DOHH2 (cell line): ENCODE results near the gene MOSPD2.
A peak's percentile ranks its signal among the peaks of the same experiment; 100 is the strongest.

Experiments used
- H3F3A ChIP-seq: fragments of 200-600 bp; sonication (generic), shearing (Covaris generic); 2 replicates; pipeline ENCODE4 v1.6.0; 2016; ENCODE audit warnings: antibody characterized with exemption, mild to moderate bottlenecking; ENCODE audit not compliant: control insufficient read depth, insufficient read depth
- H3K27ac ChIP-seq: fragments of 200-600 bp; sonication (generic); 2 replicates; pipeline ENCODE4 v1.5.1; 2014; ENCODE audit warnings: low read depth, mild to moderate bottlenecking, low read length, moderate library complexity
- H3K27me3 ChIP-seq: fragments of 200-600 bp; sonication (generic); 2 replicates; pipeline ENCODE4 v1.6.1; 2014; ENCODE audit warnings: mild to moderate bottlenecking, low read length, mixed read lengths; ENCODE audit not compliant: control insufficient read depth
- H3K36me3 ChIP-seq: fragments of 200-600 bp; sonication (generic); 2 replicates; pipeline ENCODE4 v1.6.1; 2014; ENCODE audit warnings: mild to moderate bottlenecking, low read length, moderate library complexity, mixed read lengths; ENCODE audit not compliant: control insufficient read depth
- H3K4me1 ChIP-seq: fragments of 200-600 bp; sonication (generic); 2 replicates; pipeline ENCODE4 v1.6.1; 2014; ENCODE audit warnings: mild to moderate bottlenecking, low read length, mixed read lengths; ENCODE audit not compliant: control insufficient read depth
- H3K4me2 ChIP-seq: fragments of 200-600 bp; sonication (generic); 2 replicates; pipeline ENCODE4 v1.6.0; 2014; ENCODE audit warnings: mild to moderate bottlenecking, low read length, moderate library complexity
- H3K4me3 ChIP-seq: fragments of 200-600 bp; sonication (generic); 2 replicates; pipeline ENCODE4 v1.5.1; 2014; ENCODE audit warnings: mild to moderate bottlenecking, low read length, mixed read lengths
- H3K79me2 ChIP-seq: fragments of 200-600 bp; sonication (generic); 2 replicates; pipeline ENCODE4 v1.6.1; 2014; ENCODE audit warnings: mild to moderate bottlenecking, low read length, mixed read lengths; ENCODE audit not compliant: control insufficient read depth
- H3K9me2 ChIP-seq: fragments of 200-600 bp; sonication (generic); replicated peaks from 2 replicates; pipeline ENCODE4 v1.6.1; 2014; ENCODE audit warnings: mild to moderate bottlenecking, low read length, mixed read lengths; ENCODE audit not compliant: control insufficient read depth
- H3K9me3 ChIP-seq: fragments of 200-600 bp; sonication (generic); 2 replicates; pipeline ENCODE4 v1.6.1; 2014; ENCODE audit warnings: antibody characterized with exemption, low read length, mixed read lengths; ENCODE audit not compliant: control insufficient read depth, insufficient read depth
- H4K20me1 ChIP-seq: fragments of 200-600 bp; sonication (generic); 2 replicates; pipeline ENCODE4 v1.6.0; 2014; ENCODE audit warnings: low read depth, mild to moderate bottlenecking, antibody characterized with exemption, low read length, moderate library complexity; ENCODE audit not compliant: control insufficient read depth, insufficient read depth
- CTCF ChIP-seq: fragments of 200-600 bp; sonication (generic); IDR thresholded peaks from one replicate; pipeline ENCODE4 v1.5.1; 2014; ENCODE audit warnings: antibody characterized with exemption, mild to moderate bottlenecking, low read depth, low read length; ENCODE audit not compliant: poor library complexity, severe bottlenecking
- EZH2phosphoT487 ChIP-seq: fragments of 200-600 bp; sonication (generic); IDR thresholded peaks from 2 replicates; pipeline ENCODE4 v1.6.1; 2017; ENCODE audit warnings: borderline replicate concordance, mild to moderate bottlenecking, antibody characterized with exemption, low read length, moderate library complexity, mixed read lengths

The MOSPD2 gene

DNA sequence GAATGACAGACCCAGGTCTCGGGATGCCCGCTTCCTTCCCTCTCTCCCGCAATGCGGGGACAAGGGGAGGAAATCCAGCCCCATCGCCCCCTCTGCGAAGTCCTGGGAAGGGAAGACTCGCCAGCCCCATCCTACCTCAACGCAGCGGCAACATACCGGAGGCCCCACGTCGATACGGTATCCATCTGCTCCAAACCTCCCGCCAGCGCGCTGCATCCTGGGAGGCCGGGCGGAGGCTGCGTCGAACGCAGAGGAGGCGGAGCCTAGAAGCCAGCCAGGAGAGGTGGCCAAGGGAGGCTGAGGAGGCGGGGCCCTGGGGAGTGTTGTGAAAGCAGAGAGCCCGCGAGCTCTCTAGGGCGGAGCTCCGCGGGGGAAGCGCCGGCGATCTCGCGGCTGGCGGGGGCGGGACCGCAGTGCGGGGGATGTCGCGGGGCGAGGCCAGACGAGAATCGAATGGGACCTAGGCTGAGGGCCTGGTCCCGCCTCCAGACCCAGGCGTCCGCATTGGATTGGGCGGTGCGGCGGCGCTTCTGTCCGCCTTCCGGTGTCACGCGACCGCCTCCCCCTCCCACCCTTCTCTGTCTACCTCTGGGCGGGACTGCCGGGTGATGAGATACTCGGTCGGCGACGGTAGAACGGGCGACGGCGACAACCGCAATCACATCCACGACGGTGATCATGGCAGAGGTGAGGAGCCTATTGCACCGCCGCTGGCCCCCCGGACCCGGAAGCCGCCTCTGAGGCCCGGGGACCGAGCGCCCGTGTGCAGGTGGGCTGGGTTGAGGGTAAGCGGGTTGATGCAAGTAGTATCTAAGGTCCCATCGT is at the start of gene MOSPD2, which contains the start of gene FANCB:
Gene MOSPD2 (plus strand): TSS at position 571 of the 825 bp plus-strand sequence. CDS start 108 bp downstream, at position 679.
Gene FANCB (minus strand): TSS at position 219 of the 825 bp plus-strand sequence. CDS start 7,559 bp downstream, outside the sequence.
- H3F3A ChIP-seq, result no peaks in the 10 kb centered on the region
- no peak for TF ChIP-seq EZH2phosphoT487
- no peaks in the 10 kb centered on the region for H4K20me1 ChIP-seq
- H3K9me3 ChIP-seq, result no peaks in the 10 kb centered on the region
- peak within 1 kb of the TSS; percentile 49 for H3K27ac ChIP-seq
- H3K27me3 ChIP-seq, result no peaks in the 10 kb centered on the region
- peak within 1 kb of the TSS; percentile 86 for H3K4me3 ChIP-seq
- no peaks in the 10 kb centered on the region for H3K9me2 ChIP-seq
- H3K36me3 ChIP-seq, result peaks cover 28% of the 10 kb centered on the region
- H3K4me1 ChIP-seq, result peaks cover 26% of the 10 kb centered on the region
- H3K79me2 ChIP-seq, result peaks cover 66% of the 10 kb centered on the region
- peak within 1 kb of the TSS; percentile 80 for H3K4me2 ChIP-seq

- no peak for TF ChIP-seq CTCF
- no peak for TF ChIP-seq EZH2phosphoT487
- Histone ChIP-seq H3K27ac (no peak overlapping the region), H3K4me3 (no peak overlapping the region), H3K9me3 (no peaks in the 10 kb centered on the region), H3F3A (no peaks in the 10 kb centered on the region), H3K4me2 (no peak overlapping the region), H3K27me3 (no peaks in the 10 kb centered on the region), H3K4me1 (no peaks in the 10 kb centered on the region), H3K36me3 (no peaks in the 10 kb centered on the region), H3K79me2 (no peaks in the 10 kb centered on the region), H4K20me1 (no peaks in the 10 kb centered on the region), H3K9me2 (no peaks in the 10 kb centered on the region)
These were observed 47.4 kb upstream of the MOSPD2 start for GRCh38 chrX:14825851-14826250.

GRCh38 chrX:14826319-14826718 is 46.9 kb upstream of the MOSPD2 start:
- TF ChIP-seq CTCF (no peak), EZH2phosphoT487 (no peak)
- H3K4me2 ChIP-seq, result no peak overlapping the region
- H4K20me1 ChIP-seq, result no peaks in the 10 kb centered on the region
- no peaks in the 10 kb centered on the region for H3F3A ChIP-seq
- H3K27ac ChIP-seq, result no peak overlapping the region
- H3K4me1 ChIP-seq, result no peaks in the 10 kb centered on the region
- H3K4me3 ChIP-seq, result no peak overlapping the region
- H3K79me2 ChIP-seq, result no peaks in the 10 kb centered on the region
- no peaks in the 10 kb centered on the region for H3K9me3 ChIP-seq
- H3K27me3 ChIP-seq, result no peaks in the 10 kb centered on the region
- H3K36me3 ChIP-seq, result no peaks in the 10 kb centered on the region
- H3K9me2 ChIP-seq, result no peaks in the 10 kb centered on the region

DNA sequence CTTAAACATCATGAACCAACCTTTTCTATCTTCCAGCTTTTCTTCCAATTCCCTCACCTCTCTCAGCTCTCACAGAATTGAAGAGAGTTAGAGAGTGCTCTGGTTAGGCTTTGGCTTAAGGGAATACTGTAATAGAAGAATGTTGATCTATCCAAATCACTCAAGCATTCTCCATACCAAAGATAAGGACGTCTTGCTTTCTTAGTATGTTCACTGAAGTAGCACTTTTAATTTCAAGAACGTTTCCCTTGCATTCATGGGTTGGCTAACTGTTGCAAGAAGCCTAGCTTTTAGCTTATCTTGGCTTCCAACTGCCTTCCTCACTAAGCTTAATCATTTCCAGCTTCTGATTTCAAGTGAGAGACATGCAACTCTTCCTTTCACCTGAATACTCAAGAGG is 43.6 kb upstream of the MOSPD2 start:
- TF ChIP-seq CTCF (no peak), EZH2phosphoT487 (no peak)
- H3F3A ChIP-seq, result no peaks in the 10 kb centered on the region

More for the DNA sequence above, 43.6 kb upstream of the MOSPD2 start:
- Histone ChIP-seq H3K4me3 (no peak overlapping the region), H3K79me2 (no peaks in the 10 kb centered on the region), H3K4me2 (no peak overlapping the region), H3K27ac (no peak overlapping the region), H3K9me2 (no peaks in the 10 kb centered on the region), H3K27me3 (no peaks in the 10 kb centered on the region), H3K36me3 (no peaks in the 10 kb centered on the region; the same call in 1 of the 2 replicates), H3K4me1 (no peaks in the 10 kb centered on the region), H4K20me1 (no peaks in the 10 kb centered on the region), H3K9me3 (no peaks in the 10 kb centered on the region)
